Suppressor macrophage (primary cell): ENCODE data around the gene BTG4.
A peak's percentile ranks its signal among the peaks of the same experiment; 100 is the strongest.

Source experiments
- DNase-seq, 4 experiments: peaks; one replicate each; pipeline ENCODE4 v3.0.0-alpha.2; 2020 to 2022

Gene BTG4

GRCh38 chr11:111454561-111455192, 57.5 kb downstream of the BTG4 start:
- DNase-seq, result peak; percentile 39 to 75 (median 54)

DNA sequence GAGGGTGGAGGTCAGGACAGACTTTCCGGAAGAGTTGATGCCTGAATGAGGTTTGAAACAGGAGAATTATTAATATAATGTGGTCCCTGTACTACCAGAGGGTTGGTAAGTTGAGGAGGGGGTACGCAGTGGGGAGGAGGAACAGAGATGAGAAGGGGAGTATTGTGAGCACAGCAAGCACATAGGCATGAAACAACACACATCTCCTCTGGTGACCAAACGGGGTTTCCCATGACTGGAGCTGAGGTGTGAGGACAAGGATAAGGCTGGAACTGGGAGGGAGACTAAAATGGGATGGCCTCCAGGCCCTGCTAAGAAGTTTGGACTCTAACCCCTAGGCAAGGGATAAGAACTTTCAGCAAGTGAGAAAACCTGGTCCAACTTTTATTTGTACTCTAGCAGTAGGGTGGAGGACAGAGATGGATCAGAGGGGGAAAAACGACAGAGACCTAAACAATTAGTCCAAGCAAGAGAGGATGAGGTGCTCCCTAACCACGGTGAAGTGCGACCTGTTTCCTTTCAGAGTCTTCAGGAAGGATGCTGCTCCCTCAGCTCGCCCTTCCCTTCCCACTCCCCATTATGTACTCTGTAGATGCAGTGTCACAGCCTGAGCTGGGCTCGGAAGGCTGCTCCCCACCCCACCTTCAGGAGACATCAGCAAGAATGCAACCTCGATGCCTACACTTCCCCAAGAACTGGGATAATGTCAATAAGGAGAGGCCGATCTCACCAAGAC, 59.2 kb downstream of the BTG4 start:
- no peak for DNase-seq

DNA sequence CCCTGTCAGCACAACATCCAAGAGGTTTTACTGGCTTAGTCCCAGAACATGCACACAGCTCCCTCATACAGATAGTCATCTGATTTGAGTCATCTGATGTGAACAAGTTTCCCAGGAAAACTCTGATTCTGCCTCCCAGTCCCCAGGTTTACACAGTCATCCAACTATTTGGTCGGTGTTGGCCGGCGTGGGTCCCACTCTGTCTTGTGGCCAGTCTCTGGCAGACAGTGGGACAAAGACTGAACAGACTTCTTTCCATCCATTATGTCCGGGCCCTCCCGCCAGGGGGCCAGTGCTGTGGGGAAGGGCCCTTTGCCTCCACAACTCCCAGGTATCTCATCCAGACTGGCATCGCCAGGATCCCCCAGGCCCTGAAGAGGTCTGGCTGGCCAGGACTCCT, 60.0 kb downstream of the BTG4 start:
- no peak for DNase-seq

- no peak for DNase-seq
These were observed 61.5 kb downstream of the BTG4 start for GRCh38 chr11:111450480-111451320.

DNA sequence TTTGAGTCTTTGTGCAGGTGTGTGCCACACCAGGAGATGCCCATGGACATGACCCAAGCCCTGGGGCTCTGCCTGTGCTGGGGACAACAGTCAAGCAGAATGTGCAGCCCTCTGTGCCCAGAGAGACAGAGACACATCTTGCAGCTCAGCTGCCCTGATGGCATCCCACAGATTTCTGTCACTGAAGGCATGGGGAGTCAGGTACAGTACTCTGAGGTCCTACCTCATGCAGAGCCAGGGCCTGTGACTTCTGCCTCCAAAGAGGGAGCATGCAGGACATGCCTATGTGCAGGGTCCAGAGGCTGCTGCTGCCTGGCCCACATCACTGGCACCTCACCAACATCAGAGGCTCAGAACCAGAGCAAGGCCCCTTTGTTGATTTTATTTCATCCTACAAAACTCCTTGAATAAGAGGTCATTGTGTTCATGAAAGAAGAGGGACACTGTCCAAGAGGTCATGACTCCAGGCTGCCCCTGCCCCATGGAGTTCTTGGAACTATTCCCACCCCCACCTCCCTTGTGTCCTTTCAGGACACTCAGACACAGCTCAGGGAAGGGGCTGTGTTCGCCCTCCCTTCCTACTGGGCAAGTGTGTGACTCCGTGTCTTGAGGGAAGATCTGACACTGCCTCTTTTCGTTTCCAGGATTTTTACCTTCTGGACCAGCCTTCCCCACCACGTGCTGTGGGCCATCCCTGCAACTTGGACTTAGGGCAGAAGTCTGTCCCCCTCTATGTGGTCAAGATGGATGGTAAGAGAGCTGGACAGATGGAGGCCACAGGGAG, 62.3 kb downstream of the BTG4 start:
- DNase-seq, result no peak

DNA sequence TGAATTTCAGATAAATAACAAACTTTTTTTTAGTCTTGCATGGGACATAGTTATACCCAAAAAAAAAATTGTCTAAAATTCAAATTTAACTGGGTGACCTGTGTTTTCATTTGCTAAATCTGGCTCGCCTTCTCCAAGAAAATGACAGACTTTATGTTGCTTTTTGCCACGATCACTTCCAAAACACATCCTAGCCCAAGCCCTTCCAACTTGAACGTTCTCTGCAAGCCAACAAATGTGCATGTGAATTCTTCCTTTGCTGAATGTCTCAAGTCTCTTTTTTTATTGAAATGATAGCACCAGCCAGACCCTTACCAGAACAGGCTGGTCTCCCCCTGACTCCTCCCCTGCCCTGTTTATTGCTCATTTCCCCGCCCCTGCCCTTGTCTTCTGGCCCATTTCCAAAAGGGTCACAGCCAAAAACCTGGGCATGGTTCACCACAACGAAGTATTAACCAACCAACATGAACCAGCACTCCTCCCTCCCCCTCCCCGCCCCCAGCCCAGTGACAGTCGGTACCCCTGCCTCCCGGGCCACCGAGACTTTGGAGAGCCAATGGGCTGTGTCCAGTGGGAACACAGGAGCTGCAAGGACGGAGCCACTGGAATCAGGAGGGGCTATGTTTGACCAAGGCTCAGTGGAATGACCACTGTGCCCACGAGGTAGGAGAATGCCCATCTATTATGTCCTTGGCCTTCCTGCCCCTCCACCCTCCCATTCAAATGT, 63.2 kb downstream of the BTG4 start:
- no peak for DNase-seq

- DNase-seq, result no peak
These were observed 63.8 kb downstream of the BTG4 start for GRCh38 chr11:111448414-111448813.

DNA sequence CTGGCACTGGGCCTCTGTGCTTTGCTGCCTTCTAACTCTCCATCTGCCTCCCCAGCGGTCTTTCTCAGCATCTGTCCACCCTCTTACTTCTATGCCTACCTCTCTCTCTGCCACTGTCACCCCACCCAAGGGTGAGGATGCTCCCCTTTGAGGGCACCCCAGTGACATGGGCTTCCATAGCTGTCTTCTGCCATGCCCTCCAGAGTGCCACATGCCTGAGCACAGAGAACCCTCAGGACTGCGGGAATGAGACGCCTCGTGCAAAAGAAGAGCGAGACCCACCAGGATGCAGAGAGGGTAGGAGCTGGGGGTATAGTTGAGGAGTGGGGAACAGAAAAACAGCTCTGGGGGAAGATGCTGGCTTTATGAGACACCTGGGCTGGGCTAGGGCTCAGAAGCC, 64.3 kb downstream of the BTG4 start:
- no peak for DNase-seq

DNA sequence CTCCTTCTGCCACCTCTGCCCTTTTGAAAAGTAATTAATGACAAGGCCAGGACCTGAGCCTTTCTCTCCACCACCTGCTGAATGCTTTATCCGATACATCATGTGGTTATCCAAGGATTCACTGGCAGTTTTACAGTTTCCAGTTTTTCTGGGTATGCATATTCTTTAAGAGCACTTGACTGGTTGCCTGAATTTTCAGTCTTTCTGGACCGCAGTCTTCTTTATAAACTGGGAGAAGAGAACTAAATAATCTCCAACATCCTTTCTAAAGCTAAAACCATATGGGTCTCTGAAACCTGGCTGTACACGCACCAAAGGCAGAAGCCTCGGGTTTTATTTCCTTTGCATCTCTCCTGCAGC, 65.1 kb downstream of the BTG4 start:
- no peak for DNase-seq

- peak; percentile 91 to 97 (median 94) for DNase-seq
These were observed 65.6 kb downstream of the BTG4 start for GRCh38 chr11:111446404-111447111.

- DNase-seq, result no peak
These were observed 66.6 kb downstream of the BTG4 start for GRCh38 chr11:111445586-111445985.
